ENCODE data around the gene NOTUM. TPM values are rescaled to one million over a fixed set of nuclear protein-coding genes. Genes with fewer than 3 reads are reported as not detected.

NOTUM gene
- total RNA-seq, 1 experiment from 2014 or later, result not detected

DNA sequence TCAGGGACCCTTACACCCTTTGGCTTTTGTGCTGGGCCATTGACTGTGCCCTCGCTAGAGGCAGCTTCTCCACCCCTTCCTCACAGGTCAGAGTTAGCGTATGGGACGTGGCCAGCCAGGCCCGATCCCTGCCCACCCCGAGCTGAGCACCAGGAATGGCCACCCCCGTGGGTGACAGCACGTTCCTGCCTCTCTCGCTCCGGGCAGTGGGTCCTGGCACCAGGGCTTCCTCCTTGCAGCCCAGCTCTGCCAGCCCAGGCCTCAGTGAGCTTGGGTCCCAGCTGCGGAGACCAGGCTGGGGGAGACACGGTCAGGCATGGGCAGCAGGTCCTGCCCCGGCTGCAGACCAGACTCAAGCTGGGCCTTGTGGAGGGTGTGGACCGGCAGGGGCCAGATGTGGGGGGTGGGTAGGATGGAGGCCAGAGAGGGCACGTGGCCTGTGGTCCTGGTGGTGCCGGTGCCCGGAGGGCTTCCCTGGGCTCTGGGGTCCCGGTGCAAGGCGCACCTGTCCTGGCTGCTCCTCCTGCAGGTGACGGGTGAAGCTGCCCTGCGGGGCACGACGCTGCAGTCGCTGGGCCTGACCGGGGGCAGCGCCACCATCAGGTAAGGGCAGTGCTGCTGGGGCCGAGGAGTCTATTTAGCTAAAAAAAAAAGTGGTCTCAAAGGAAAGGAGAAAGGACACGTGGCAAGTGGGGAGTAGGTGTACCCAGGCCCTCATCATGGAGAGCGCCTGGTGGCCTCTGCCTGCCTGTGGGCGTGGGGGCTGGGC is 34.7 kb upstream of the NOTUM start:
- ChIA-PET POLR2A (ENCODE audit: unreplicated experiment) (no interaction called here), CTCF (no interaction called here)
- no peaks in the 10 kb centered on the region for H3K36me3 ChIP-seq (ENCODE audit: low read depth)
- no peak for DNase-seq
- no peaks in the 10 kb centered on the region for H3K4me1 ChIP-seq (replicated peaks; ENCODE audit: insufficient read depth)
- H2AFZ ChIP-seq, result no peak overlapping the region
- intact Hi-C loops (cut with micrococcal nuclease; ENCODE audit: unreplicated experiment), result no loop called here
- no peaks in the 10 kb centered on the region for H4K20me1 ChIP-seq (ENCODE audit: insufficient read depth)
- H3K27ac ChIP-seq, result no peak overlapping the region
- no peak overlapping the region for H3K4me2 ChIP-seq
- H3F3A ChIP-seq (ENCODE audit: insufficient read depth, low read depth), result no peaks in the 10 kb centered on the region
- H3K9me3 ChIP-seq (ENCODE audit: insufficient read depth, low read depth), result no peaks in the 10 kb centered on the region
- H3K27me3 ChIP-seq (ENCODE audit: insufficient read depth, low read depth), result no peaks in the 10 kb centered on the region
- H3K79me2 ChIP-seq (ENCODE audit: low read depth), result no peaks in the 10 kb centered on the region
- TF ChIP-seq EZH2 (IDR thresholded peaks at IDR 0.05; ENCODE audit: low read depth), result no peak
- TF ChIP-seq, protein P1, sequence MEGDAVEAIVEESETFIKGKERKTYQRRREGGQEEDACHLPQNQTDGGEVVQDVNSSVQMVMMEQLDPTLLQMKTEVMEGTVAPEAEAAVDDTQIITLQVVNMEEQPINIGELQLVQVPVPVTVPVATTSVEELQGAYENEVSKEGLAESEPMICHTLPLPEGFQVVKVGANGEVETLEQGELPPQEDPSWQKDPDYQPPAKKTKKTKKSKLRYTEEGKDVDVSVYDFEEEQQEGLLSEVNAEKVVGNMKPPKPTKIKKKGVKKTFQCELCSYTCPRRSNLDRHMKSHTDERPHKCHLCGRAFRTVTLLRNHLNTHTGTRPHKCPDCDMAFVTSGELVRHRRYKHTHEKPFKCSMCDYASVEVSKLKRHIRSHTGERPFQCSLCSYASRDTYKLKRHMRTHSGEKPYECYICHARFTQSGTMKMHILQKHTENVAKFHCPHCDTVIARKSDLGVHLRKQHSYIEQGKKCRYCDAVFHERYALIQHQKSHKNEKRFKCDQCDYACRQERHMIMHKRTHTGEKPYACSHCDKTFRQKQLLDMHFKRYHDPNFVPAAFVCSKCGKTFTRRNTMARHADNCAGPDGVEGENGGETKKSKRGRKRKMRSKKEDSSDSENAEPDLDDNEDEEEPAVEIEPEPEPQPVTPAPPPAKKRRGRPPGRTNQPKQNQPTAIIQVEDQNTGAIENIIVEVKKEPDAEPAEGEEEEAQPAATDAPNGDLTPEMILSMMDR (conservative IDR thresholded peaks at IDR 0.05), result no peak
- no peaks in the 10 kb centered on the region for H3K9me2 ChIP-seq (ENCODE audit: insufficient read depth)
- BruUV-seq (replicated peaks), result no TSS peak
- H3K4me3 ChIP-seq, result no peak overlapping the region

DNA sequence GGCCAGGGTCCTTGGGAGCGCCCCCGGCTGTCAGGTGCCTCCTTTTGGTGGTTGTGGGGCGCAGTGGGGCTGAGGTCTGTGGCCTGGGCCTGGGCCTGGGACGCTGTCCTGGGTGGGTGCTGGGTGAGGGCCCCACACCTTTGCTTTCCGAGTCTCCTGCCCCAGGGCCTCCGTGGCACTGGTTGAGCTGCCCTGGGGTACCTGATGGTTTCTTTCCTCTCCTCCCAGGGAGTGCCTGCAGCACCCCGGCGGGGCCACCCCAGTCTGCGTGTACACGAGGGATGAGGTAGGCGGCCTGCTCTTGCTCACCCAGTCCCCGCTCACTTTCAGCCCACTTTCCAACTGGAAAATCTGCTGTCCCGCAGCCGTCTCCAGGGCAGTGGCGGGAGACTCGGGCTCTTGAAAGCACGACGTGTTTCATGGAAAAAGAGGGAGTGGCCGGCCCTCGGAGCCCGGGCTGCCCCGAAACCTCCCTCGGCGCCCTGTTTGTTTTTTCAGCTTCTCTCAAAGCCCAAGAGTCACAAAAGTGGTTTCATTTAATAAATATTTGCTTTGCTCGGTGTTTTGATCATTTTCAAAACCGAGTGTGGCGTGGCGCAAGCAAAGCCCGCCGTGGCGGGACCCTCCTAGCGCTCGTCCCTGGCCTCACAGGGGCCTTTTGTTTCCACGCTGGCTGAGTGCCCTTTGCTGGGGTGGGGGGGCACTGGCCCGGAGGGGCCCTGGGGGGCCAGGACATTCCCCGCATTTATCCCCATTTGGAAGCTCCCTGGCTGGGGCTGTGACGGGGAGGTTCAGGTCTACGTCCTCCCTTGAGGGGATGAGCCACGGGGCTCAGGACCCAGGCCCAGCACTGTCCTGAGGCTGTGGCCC is 33.8 kb upstream of the NOTUM start:
- H3K4me1 ChIP-seq (replicated peaks; ENCODE audit: insufficient read depth), result no peaks in the 10 kb centered on the region
- intact Hi-C loops (cut with micrococcal nuclease; ENCODE audit: unreplicated experiment), result no loop called here
- H3K79me2 ChIP-seq (ENCODE audit: low read depth), result no peaks in the 10 kb centered on the region
- no peak overlapping the region for H3K27ac ChIP-seq
- H3K4me2 ChIP-seq, result no peak overlapping the region
- H3K4me3 ChIP-seq, result no peak overlapping the region
- H4K20me1 ChIP-seq (ENCODE audit: insufficient read depth), result no peaks in the 10 kb centered on the region
- no peaks in the 10 kb centered on the region for H3F3A ChIP-seq (ENCODE audit: insufficient read depth, low read depth)
- no peaks in the 10 kb centered on the region for H3K36me3 ChIP-seq (ENCODE audit: low read depth)
- no peak for DNase-seq
- H3K9me3 ChIP-seq (ENCODE audit: insufficient read depth, low read depth), result no peaks in the 10 kb centered on the region
- no TSS peak for BruUV-seq (replicated peaks)
- ChIA-PET CTCF (no interaction called here), POLR2A (ENCODE audit: unreplicated experiment) (no interaction called here)
- no peaks in the 10 kb centered on the region for H3K27me3 ChIP-seq (ENCODE audit: insufficient read depth, low read depth)
- no peak for TF ChIP-seq EZH2 (IDR thresholded peaks at IDR 0.05; ENCODE audit: low read depth)
- TF ChIP-seq, protein P1 (conservative IDR thresholded peaks at IDR 0.05), result no peak
- no peaks in the 10 kb centered on the region for H3K9me2 ChIP-seq (ENCODE audit: insufficient read depth)
- H2AFZ ChIP-seq, result no peak overlapping the region

DNA sequence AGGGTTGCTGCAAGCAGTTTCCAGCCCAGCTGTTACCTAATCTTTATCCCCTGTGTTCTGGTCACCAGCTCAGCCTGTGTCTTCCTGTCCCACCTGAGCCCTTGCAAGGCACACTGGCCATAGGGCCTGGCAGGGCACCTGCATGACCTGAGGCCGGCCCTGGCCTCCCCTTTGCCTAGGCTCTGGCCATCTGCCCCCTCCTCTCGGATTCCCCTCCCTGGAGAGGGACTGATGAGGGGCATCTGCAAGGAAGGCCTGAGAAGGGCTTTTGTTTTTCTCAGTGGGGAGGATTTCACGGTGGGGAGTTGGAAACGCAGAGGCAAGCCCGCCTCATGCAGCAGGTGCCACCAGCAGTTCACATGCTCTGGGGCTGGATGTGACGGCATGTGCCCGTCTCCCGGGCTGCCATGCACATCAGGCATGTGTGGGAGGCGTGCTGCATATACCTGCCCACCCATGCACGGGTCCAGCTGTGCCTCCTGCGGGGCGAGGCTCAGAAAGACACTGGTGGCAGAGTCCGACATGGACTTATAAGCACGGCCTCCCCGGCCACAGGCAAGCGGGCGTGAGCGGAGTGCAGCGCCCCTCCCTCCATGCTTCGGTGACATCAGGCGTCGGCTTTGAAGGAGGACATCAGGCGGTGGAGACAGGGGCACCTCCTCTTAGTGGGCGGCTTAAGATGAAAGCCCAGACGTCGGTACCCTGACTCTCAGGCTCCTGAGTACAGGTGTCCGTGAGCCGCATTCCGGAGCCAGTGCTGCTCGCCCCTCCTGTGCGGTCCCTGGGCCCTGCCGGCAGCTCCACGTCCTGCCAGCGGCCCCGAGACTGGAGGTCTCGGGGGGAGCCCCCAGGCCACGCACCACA is 33.0 kb upstream of the NOTUM start:
- Histone ChIP-seq H3K4me1 (replicated peaks; ENCODE audit: insufficient read depth) (no peaks in the 10 kb centered on the region), H2AFZ (no peak overlapping the region), H3F3A (ENCODE audit: insufficient read depth, low read depth) (no peaks in the 10 kb centered on the region), H3K36me3 (ENCODE audit: low read depth) (no peaks in the 10 kb centered on the region), H3K27me3 (ENCODE audit: insufficient read depth, low read depth) (no peaks in the 10 kb centered on the region), H3K27ac (no peak overlapping the region), H3K4me3 (no peak overlapping the region), H3K79me2 (ENCODE audit: low read depth) (no peaks in the 10 kb centered on the region), H3K9me3 (ENCODE audit: insufficient read depth, low read depth) (no peaks in the 10 kb centered on the region), H4K20me1 (ENCODE audit: insufficient read depth) (no peaks in the 10 kb centered on the region), H3K9me2 (ENCODE audit: insufficient read depth) (no peaks in the 10 kb centered on the region), H3K4me2 (no peak overlapping the region)
- POLR2A ChIA-PET (ENCODE audit: unreplicated experiment), result no interaction called here
- no TSS peak for BruUV-seq (replicated peaks)
- intact Hi-C loops (cut with micrococcal nuclease; ENCODE audit: unreplicated experiment), result no loop called here
- no peak for DNase-seq
- TF ChIP-seq, protein P1 (conservative IDR thresholded peaks at IDR 0.05), result no peak
- no peak for TF ChIP-seq EZH2 (IDR thresholded peaks at IDR 0.05; ENCODE audit: low read depth)
- CTCF ChIA-PET, result no interaction called here

All from PC-9 (cell line).